ENCODE data around the gene SLC39A10. TPM values are rescaled to one million over a fixed set of nuclear protein-coding genes. Genes with fewer than 3 reads are reported as not detected.
A peak's percentile ranks its signal among the peaks of the same experiment; 100 is the strongest.

SLC39A10 gene
- total and polyA plus RNA-seq, 9 of the 15 experiments (the other 6 are each of a cell fraction or from before 2014, with no cell fraction given), result 12.5 to 40.1 (median 23.1) TPM

GRCh38 chr2:195672674-195673073 lies 15.6 kb downstream of the SLC39A10 start:
- no peaks in the 10 kb centered on the region; a peak in 1 of 5 replicates for H3K4me1 ChIP-seq (replicated peaks in 1 of 2; ENCODE audit: control insufficient read depth in 2 of 2, insufficient read depth in 2 of 2, low read length in 2 of 2)
- H2AFZ ChIP-seq (ENCODE audit: low read depth, low read length), result no peak overlapping the region
- peaks cover 4% of the 10 kb centered on the region; the same call in 2 of the 3 replicates for H3K36me3 ChIP-seq (ENCODE audit: control insufficient read depth, insufficient read depth, low read length)
- DNase-seq (ENCODE audit: extremely low read depth in 1 of 4, low spot score in 3 of 4), result peak in 2 of 4 experiments; percentile 14
- 0 out of 3 replicates have a peak, but pooled peaks have one; percentile 46 for ATAC-seq
- intact Hi-C loops (cut with micrococcal nuclease), result no loop called here
- H3K4me3 ChIP-seq, result no peak overlapping the region
- in situ Hi-C loops (cut with MboI), result loop anchor here (25.0 kb wide), 1 partner anchor 390 kb away; the partner anchor contains the start of gene DNAH7
- H3K79me2 ChIP-seq (ENCODE audit: control insufficient read depth, insufficient read depth, low read length), result peaks cover 52% of the 10 kb centered on the region
- 85% methylated on average over 4 of the region's 4 CpGs for WGBS (ENCODE audit: insufficient coverage, low coverage, missing lambda C conversion rate)
- FAIRE-seq, result no peak
- no peak overlapping the region for H3K27ac ChIP-seq (ENCODE audit: extremely low read depth, low read depth, low read length)
- BruUV-seq (replicated peaks), result no TSS peak
- no peaks in the 10 kb centered on the region for H3K27me3 ChIP-seq (ENCODE audit: control insufficient read depth in 2 of 2, insufficient read depth in 2 of 2, low read length in 2 of 2)
- CTCF ChIA-PET (ENCODE audit: low intra/inter-chr PET ratio), result no interaction called here
- H4K20me1 ChIP-seq (replicated peaks; ENCODE audit: control insufficient read depth, insufficient read depth, low read length), result no peaks in the 10 kb centered on the region
- H3K9me1 ChIP-seq (ENCODE audit: control insufficient read depth, insufficient read depth, low read length), result no peaks in the 10 kb centered on the region
- TF ChIP-seq HLTF (IDR thresholded peaks at IDR 0.05), result no peak
- POLR2A ChIA-PET, result no interaction called here
- H3K9ac ChIP-seq (ENCODE audit: insufficient read depth in 1 of 2, low read depth in 2 of 2, low read length in 2 of 2), result no peak overlapping the region
- H3K9me3 ChIP-seq (replicated peaks; ENCODE audit: control insufficient read depth, insufficient read depth, low read depth, low read length), result no peaks in the 10 kb centered on the region
- no peak overlapping the region for H3K4me2 ChIP-seq (ENCODE audit: insufficient read depth, low read length)

DNA sequence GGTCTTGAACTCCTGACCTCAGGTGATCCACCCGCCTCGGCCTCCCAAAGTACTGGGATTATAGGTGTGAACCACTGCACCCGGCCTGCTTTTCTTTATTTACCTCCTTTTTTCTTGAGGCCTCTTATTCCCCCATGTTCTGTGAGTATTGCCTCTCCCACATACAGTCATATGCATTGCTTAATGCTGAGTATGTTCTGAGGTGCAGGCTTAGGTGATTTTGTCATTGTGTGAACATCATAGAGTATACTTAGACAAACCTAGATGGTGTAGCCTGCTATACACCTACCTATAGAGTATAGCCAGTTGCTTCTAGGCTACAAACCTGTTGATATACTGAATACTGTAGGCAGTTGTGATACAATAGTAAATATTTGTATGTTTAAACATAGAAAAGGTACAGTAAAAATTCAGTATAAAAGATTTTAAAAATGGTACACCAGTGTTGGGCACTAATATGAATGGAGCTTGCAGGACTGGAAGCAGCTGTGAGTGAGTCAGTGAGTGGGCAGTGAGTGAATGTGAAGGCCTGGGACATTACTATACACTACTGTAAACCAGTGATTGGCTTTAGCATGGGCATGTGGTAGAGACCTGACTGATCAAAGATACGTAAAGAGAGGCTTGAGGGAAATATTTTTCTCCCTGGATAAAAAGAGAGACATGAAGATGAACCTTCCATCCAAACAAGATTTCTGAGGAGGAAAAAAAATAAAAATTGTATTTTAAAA lies 17.6 kb downstream of the SLC39A10 start:
- intact Hi-C loops (cut with micrococcal nuclease) (no loop called here), in situ Hi-C loops (cut with MboI) (loop anchor here (25.0 kb wide), 1 partner anchor 388 kb away; the partner anchor contains the start of gene DNAH7)
- Histone ChIP-seq H3K4me2 (ENCODE audit: insufficient read depth, low read length) (no peak overlapping the region), H2AFZ (ENCODE audit: low read depth, low read length) (no peak overlapping the region), H3K9me3 (replicated peaks; ENCODE audit: control insufficient read depth, insufficient read depth, low read depth, low read length) (no peaks in the 10 kb centered on the region), H3K79me2 (ENCODE audit: control insufficient read depth, insufficient read depth, low read length) (peaks cover 51% of the 10 kb centered on the region), H4K20me1 (replicated peaks; ENCODE audit: control insufficient read depth, insufficient read depth, low read length) (no peaks in the 10 kb centered on the region), H3K27ac (ENCODE audit: extremely low read depth, low read depth, low read length) (no peak overlapping the region), H3K9me1 (ENCODE audit: control insufficient read depth, insufficient read depth, low read length) (no peaks in the 10 kb centered on the region), H3K4me1 (replicated peaks in 1 of 2; ENCODE audit: control insufficient read depth in 2 of 2, insufficient read depth in 2 of 2, low read length in 2 of 2) (no peaks in the 10 kb centered on the region; a peak in 1 of 5 replicates), H3K9ac (ENCODE audit: insufficient read depth in 1 of 2, low read depth in 2 of 2, low read length in 2 of 2) (no peak overlapping the region), H3K27me3 (ENCODE audit: control insufficient read depth in 2 of 2, insufficient read depth in 2 of 2, low read length in 2 of 2) (no peaks in the 10 kb centered on the region), H3K4me3 (no peak overlapping the region), H3K36me3 (ENCODE audit: control insufficient read depth, insufficient read depth, low read length) (peaks cover 4% of the 10 kb centered on the region)
- DNase-seq (ENCODE audit: extremely low read depth in 1 of 4, low spot score in 3 of 4) (no peak), FAIRE-seq (no peak), ATAC-seq (no peak)
- no TSS peak for BruUV-seq (replicated peaks)
- WGBS (ENCODE audit: insufficient coverage, low coverage, missing lambda C conversion rate), result 68% methylated on average over 2 of the region's 4 CpGs
- POLR2A ChIA-PET, result no interaction called here
- CTCF ChIA-PET (ENCODE audit: low intra/inter-chr PET ratio), result no interaction called here
- TF ChIP-seq, protein P1, sequence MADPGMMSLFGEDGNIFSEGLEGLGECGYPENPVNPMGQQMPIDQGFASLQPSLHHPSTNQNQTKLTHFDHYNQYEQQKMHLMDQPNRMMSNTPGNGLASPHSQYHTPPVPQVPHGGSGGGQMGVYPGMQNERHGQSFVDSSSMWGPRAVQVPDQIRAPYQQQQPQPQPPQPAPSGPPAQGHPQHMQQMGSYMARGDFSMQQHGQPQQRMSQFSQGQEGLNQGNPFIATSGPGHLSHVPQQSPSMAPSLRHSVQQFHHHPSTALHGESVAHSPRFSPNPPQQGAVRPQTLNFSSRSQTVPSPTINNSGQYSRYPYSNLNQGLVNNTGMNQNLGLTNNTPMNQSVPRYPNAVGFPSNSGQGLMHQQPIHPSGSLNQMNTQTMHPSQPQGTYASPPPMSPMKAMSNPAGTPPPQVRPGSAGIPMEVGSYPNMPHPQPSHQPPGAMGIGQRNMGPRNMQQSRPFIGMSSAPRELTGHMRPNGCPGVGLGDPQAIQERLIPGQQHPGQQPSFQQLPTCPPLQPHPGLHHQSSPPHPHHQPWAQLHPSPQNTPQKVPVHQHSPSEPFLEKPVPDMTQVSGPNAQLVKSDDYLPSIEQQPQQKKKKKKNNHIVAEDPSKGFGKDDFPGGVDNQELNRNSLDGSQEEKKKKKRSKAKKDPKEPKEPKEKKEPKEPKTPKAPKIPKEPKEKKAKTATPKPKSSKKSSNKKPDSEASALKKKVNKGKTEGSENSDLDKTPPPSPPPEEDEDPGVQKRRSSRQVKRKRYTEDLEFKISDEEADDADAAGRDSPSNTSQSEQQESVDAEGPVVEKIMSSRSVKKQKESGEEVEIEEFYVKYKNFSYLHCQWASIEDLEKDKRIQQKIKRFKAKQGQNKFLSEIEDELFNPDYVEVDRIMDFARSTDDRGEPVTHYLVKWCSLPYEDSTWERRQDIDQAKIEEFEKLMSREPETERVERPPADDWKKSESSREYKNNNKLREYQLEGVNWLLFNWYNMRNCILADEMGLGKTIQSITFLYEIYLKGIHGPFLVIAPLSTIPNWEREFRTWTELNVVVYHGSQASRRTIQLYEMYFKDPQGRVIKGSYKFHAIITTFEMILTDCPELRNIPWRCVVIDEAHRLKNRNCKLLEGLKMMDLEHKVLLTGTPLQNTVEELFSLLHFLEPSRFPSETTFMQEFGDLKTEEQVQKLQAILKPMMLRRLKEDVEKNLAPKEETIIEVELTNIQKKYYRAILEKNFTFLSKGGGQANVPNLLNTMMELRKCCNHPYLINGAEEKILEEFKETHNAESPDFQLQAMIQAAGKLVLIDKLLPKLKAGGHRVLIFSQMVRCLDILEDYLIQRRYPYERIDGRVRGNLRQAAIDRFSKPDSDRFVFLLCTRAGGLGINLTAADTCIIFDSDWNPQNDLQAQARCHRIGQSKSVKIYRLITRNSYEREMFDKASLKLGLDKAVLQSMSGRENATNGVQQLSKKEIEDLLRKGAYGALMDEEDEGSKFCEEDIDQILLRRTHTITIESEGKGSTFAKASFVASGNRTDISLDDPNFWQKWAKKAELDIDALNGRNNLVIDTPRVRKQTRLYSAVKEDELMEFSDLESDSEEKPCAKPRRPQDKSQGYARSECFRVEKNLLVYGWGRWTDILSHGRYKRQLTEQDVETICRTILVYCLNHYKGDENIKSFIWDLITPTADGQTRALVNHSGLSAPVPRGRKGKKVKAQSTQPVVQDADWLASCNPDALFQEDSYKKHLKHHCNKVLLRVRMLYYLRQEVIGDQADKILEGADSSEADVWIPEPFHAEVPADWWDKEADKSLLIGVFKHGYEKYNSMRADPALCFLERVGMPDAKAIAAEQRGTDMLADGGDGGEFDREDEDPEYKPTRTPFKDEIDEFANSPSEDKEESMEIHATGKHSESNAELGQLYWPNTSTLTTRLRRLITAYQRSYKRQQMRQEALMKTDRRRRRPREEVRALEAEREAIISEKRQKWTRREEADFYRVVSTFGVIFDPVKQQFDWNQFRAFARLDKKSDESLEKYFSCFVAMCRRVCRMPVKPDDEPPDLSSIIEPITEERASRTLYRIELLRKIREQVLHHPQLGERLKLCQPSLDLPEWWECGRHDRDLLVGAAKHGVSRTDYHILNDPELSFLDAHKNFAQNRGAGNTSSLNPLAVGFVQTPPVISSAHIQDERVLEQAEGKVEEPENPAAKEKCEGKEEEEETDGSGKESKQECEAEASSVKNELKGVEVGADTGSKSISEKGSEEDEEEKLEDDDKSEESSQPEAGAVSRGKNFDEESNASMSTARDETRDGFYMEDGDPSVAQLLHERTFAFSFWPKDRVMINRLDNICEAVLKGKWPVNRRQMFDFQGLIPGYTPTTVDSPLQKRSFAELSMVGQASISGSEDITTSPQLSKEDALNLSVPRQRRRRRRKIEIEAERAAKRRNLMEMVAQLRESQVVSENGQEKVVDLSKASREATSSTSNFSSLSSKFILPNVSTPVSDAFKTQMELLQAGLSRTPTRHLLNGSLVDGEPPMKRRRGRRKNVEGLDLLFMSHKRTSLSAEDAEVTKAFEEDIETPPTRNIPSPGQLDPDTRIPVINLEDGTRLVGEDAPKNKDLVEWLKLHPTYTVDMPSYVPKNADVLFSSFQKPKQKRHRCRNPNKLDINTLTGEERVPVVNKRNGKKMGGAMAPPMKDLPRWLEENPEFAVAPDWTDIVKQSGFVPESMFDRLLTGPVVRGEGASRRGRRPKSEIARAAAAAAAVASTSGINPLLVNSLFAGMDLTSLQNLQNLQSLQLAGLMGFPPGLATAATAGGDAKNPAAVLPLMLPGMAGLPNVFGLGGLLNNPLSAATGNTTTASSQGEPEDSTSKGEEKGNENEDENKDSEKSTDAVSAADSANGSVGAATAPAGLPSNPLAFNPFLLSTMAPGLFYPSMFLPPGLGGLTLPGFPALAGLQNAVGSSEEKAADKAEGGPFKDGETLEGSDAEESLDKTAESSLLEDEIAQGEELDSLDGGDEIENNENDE (IDR thresholded peaks at IDR 0.05; ENCODE audit: low read depth, low read length), result no peak
- no peak for TF ChIP-seq RFX1 (IDR thresholded peaks at IDR 0.05)

Measured in K562 (cell line).